Right cardiac atrium (tissue), 5 donors: Measurements from ENCODE around the gene CTBP1. TPM values are rescaled to one million over a fixed set of nuclear protein-coding genes. Genes with fewer than 3 reads are reported as not detected.
A peak's percentile ranks its signal among the peaks of the same experiment; 100 is the strongest.

ENCODE experiments used
- ATAC-seq, 2 donors: fragments of 200-7000 bp; cut with Tn5 transposase; one replicate each; pipeline versions ENCODE4 v1.8.0 to v1.9.1; 2020; ENCODE audit warnings: moderate library complexity in 2 of 2, mild to moderate bottlenecking in 1 of 2
- DNase-seq, 3 donors: peaks; one replicate each; pipeline ENCODE4 v3.0.0-alpha.2; 2020
- H3K27ac ChIP-seq: one replicate; pipeline ENCODE4 v1.5.1; 2013; ENCODE audit warnings: mild to moderate bottlenecking, low read length, control low read depth, moderate library complexity
- H3K27me3 ChIP-seq: one replicate; pipeline ENCODE4 v1.6.1; 2013; ENCODE audit not compliant: control insufficient read depth, insufficient read depth
- H3K4me1 ChIP-seq: one replicate; pipeline ENCODE4 v1.6.1; 2013; ENCODE audit warnings: low read length; ENCODE audit not compliant: control insufficient read depth, insufficient read depth
- H3K4me3 ChIP-seq: one replicate; pipeline ENCODE4 v1.5.1; 2013; ENCODE audit warnings: low read length, control low read depth
- H3K9me3 ChIP-seq: one replicate; pipeline ENCODE4 v1.6.1; 2013; ENCODE audit warnings: low read length; ENCODE audit not compliant: control insufficient read depth
- WGBS: extraction: QIAGEN DNeasy Blood & Tissue Kit; methylation state at CpG from one replicate; pipeline ENCODE4 v1.1.7; 2013; 5-methylcytosine and 5-hydroxymethylcytosine counted together
- intact Hi-C, 4 donors: fragments of 100-400 bp; cut with DNase I; formaldehyde crosslinking; loops; one replicate each; pipeline versions ENCODE4 v1.11.0 to v1.14.0; 2022 to 2023
- polyA plus RNA-seq: library from polyadenylated mRNA; stranded (reverse); fragments of 200-250 nt; gene quantifications from one replicate; pipeline ENCODE4 v1.2.3, GENCODE V29; 2013
- total RNA-seq, 4 donors: library from RNA; stranded (reverse); fragmentation: NEBNext Ultra II Directional; extraction: Animal tissue kit (Norgen Biotek cat#: 25700); gene quantifications; one replicate each; pipeline ENCODE4 v1.2.1, GENCODE V29; 2021
- donor health status: healthy with polysubstance abuse.
- donor health status: DM: no; HTN: yes; CAD: no.
- donor health status: DM: no; HTN: no; CAD: no.
- donor health status: DM: no; HTN: yes; CAD: no; lungs with severe emphysema.
- donor health status: DM: yes; HTN: yes; CAD: no.

The CTBP1 gene
- total and polyA plus RNA-seq, 5 donors, result 119 to 145 (median 133) TPM

GRCh38 chr4:1178300-1179088 lies 70.4 kb downstream of the CTBP1 start:
- WGBS, result 89% methylated on average over 11 of the region's 11 CpGs
- Histone ChIP-seq H3K4me3 (no peak overlapping the region), H3K27me3 (no peaks in the 10 kb centered on the region), H3K9me3 (no peaks in the 10 kb centered on the region), H3K4me1 (no peaks in the 10 kb centered on the region), H3K27ac (no peak overlapping the region)
- intact Hi-C loops, result loop anchor here in 1 of 4 donors (10.0 kb wide), 1 partner anchor 56 kb away; no protein-coding TSS in a partner anchor
- DNase-seq (peak in 1 of 3 donors; percentile 30), ATAC-seq (no peak)

- intact Hi-C loops, result loop anchor here in 1 of 4 donors (10.0 kb wide), 1 partner anchor 57 kb away; no protein-coding TSS in a partner anchor
- DNase-seq (peak in 2 of 3 donors; percentile 69 to 73), ATAC-seq (peak; percentile 64 to 69)
- Histone ChIP-seq H3K4me3 (no peak overlapping the region), H3K9me3 (no peaks in the 10 kb centered on the region), H3K4me1 (no peaks in the 10 kb centered on the region), H3K27me3 (no peaks in the 10 kb centered on the region), H3K27ac (peak overlapping the region; percentile 48)
- 77% methylated on average over 28 of the region's 28 CpGs for WGBS
Observed at GRCh38 chr4:1177274-1178141, 71.4 kb downstream of the CTBP1 start.

GRCh38 chr4:1176398-1177273 lies 72.3 kb downstream of the CTBP1 start:
- no peak overlapping the region for H3K27ac ChIP-seq
- no peaks in the 10 kb centered on the region for H3K4me1 ChIP-seq
- ATAC-seq (no peak), DNase-seq (no peak)
- H3K9me3 ChIP-seq, result no peaks in the 10 kb centered on the region
- no peaks in the 10 kb centered on the region for H3K27me3 ChIP-seq
- WGBS, result 60% methylated on average over 1 of the region's 1 CpG
- intact Hi-C loops, result loop anchor here in 1 of 4 donors (10.0 kb wide), 1 partner anchor 58 kb away; no protein-coding TSS in a partner anchor
- no peak overlapping the region for H3K4me3 ChIP-seq

DNA sequence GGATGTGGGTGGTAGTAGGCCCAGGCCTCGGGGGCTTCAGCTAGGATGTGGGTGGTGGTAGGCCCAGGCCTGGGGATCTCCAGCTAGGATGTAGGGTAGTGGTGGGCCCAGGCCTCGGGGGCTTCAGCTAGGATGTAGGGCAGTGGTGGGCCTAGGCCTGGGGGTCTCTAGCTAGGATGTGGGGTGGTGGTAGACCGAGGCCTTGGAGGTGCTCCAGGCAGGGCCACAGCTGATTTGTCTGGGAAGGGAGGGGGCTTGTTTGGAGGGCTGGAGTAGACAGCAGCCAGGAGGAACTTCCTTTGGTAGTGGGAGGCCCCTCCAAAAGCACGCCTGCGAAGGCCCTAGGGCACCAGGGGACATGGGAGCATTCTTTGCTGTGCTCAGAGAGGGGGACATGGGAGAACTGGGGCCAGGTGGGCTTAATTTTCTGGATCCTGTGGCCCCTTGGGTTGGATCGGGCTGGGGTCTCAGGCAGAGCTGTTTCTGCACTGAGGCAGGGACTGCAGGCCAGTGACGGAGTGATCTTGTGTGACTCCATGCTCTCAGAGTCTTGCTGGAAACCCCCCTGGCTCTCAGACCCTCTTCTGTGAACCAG lies 73.2 kb downstream of the CTBP1 start:
- DNase-seq, result peak in 1 of 3 donors; percentile 37
- no peak for ATAC-seq
- Histone ChIP-seq H3K27me3 (no peaks in the 10 kb centered on the region), H3K9me3 (no peaks in the 10 kb centered on the region), H3K4me1 (no peaks in the 10 kb centered on the region), H3K4me3 (no peak overlapping the region), H3K27ac (no peak overlapping the region)
- 97% methylated on average over 7 of the region's 7 CpGs for WGBS
- intact Hi-C loops, result loop anchor here in 1 of 4 donors (10.0 kb wide), 1 partner anchor 59 kb away; no protein-coding TSS in a partner anchor

- whole genome bisulfite sequencing, result 83% methylated on average over 20 of the region's 20 CpGs
- H3K4me1 ChIP-seq, result no peaks in the 10 kb centered on the region
- intact Hi-C loops, result loop anchor here in 1 of 4 donors (10.0 kb wide), 1 partner anchor 60 kb away; no protein-coding TSS in a partner anchor
- no peak overlapping the region for H3K4me3 ChIP-seq
- no peaks in the 10 kb centered on the region for H3K9me3 ChIP-seq
- H3K27me3 ChIP-seq, result no peaks in the 10 kb centered on the region
- peak in 1 of 3 donors; percentile 67 for DNase-seq
- no peak overlapping the region for H3K27ac ChIP-seq
- no peak for ATAC-seq
Observed at GRCh38 chr4:1174941-1175634, 73.8 kb downstream of the CTBP1 start.

DNA sequence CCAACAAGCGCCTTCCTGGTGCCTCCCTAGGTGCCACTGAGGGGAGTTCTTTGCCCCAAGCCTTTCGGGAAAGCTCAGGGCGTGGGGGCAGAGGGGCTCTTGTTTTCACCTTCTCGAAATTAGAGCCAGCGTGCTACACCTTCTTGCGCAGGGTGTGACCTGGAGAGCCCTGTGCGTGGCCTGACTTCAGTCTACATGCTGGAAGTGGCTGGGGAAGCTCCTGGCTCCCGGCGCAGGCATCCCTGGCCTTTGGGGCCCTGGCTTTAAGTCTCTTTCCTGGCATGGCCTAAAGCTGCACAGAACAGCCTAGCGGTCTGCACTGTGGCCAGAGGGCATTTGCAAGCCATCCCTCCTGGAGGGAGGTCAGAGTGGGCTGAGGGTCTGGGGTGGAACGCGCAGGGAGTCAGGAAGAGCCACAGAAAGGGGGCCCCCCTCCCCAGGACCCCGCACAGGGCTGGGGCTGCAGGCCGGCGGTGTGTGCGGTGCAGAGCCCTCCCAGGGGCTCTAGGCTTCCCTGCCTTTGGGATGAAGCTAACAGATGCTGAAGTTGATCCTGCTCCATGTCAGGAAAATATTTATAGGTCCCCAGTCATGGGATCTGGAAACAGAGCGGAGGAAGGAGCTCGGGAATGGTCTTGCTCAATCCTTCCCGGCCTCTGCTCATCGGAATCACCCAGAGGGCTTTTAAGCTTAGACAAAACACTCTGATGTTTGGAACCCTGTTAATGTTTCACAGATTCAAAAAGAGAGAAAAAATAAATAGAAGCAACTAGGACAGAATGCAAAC lies 75.8 kb downstream of the CTBP1 start:
- intact Hi-C loops, result loop anchor here in 1 of 4 donors (10.0 kb wide), 1 partner anchor 62 kb away; no protein-coding TSS in a partner anchor
- DNase-seq, result peak in 2 of 3 donors; percentile 70 to 78
- no peak overlapping the region for H3K4me3 ChIP-seq

GRCh38 chr4:1172228-1172851 lies 76.6 kb downstream of the CTBP1 start, which contains the start of gene SPON2:
TSS of gene SPON2 (minus strand) at chr4:1172583.
- no peaks in the 10 kb centered on the region for H3K27me3 ChIP-seq
- intact Hi-C loops, result loop anchor here in 1 of 4 donors (10.0 kb wide), 1 partner anchor 62 kb away; no protein-coding TSS in a partner anchor
- no peaks in the 10 kb centered on the region for H3K9me3 ChIP-seq
- H3K27ac ChIP-seq, result peak within 1 kb of the TSS; percentile 40
- H3K4me3 ChIP-seq, result peak within 1 kb of the TSS; percentile 14
- ATAC-seq, result peak; percentile 18 to 42
- WGBS, result 4% methylated on average over 54 of the region's 54 CpGs
- DNase-seq, result peak; percentile 40 to 87 (median 84)
- no peaks in the 10 kb centered on the region for H3K4me1 ChIP-seq

More for the DNA sequence above, 75.8 kb downstream of the CTBP1 start:
- ATAC-seq, result peak; percentile 34 to 51
- H3K27ac ChIP-seq, result peak overlapping the region; percentile 40
- 42% methylated on average over 20 of the region's 20 CpGs for WGBS
- no peaks in the 10 kb centered on the region for H3K4me1 ChIP-seq
- no peaks in the 10 kb centered on the region for H3K9me3 ChIP-seq
- no peaks in the 10 kb centered on the region for H3K27me3 ChIP-seq

DNA sequence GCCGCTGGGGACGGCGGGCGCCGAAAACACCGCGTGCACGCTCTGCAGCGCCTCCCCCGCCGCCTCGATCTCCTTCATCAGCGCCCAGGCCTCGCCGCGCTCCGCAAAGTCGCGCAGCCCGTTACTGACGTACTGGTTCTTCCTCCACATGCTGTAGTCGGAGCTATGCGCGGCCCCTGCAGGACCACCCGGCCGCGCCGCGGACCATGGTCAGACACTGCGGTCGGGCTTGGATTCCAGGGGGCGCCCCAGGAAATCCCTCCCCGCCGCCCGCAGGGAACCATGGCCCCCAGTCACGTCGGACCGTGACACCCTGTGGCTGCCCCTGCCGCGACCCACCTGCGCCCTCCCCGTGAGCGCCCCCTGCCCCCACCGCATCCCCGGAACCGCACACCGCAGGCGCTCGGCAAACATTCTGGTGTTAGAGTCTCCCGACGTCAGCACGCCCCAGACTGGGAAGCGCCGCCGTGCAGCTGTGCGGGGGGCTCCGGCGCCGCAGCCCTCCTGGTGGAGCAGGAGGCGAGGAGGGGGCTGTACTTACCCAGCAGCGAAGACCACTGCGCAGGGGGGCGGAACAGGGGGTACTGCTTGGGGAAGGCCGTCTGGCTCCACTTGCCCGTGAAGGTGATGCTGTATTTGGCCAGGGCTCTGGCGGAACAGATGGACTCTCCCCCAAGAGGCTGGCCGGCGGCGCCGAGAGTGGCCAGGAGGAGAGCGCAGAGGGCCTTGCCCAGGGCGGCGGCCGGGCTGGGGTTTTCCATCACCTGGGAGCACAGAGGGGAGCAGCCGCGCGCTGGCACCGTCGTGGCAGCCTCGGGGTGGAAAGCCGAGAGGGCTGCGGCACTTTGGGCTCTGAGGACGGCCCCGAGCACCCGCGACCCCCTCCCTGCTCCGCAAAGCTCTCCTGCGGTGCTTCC lies 77.4 kb downstream of the CTBP1 start:
- DNase-seq (peak; percentile 34 to 74 (median 72)), ATAC-seq (no peak)
- Histone ChIP-seq H3K4me1 (no peaks in the 10 kb centered on the region), H3K27ac (no peak overlapping the region), H3K9me3 (no peaks in the 10 kb centered on the region), H3K4me3 (peak overlapping the region; percentile 14), H3K27me3 (no peaks in the 10 kb centered on the region)
- 3% methylated on average over 88 of the region's 88 CpGs for WGBS
- intact Hi-C loops, result loop anchor here in 1 of 4 donors (10.0 kb wide), 1 partner anchor 63 kb away; no protein-coding TSS in a partner anchor
